Sigmoid colon (tissue), 7 donors: Measurements from ENCODE around the gene FSTL3. TPM values are rescaled to one million over a fixed set of nuclear protein-coding genes. Genes with fewer than 3 reads are reported as not detected.

Experiments used
- DNase-seq: peaks from one replicate; pipeline ENCODE4 v3.0.0-alpha.2; 2019
- H3K27ac ChIP-seq, 4 donors: fragments of 200-600 bp; sonication (generic); one replicate each; pipeline ENCODE4 v1.5.1; 2016 to 2019; ENCODE audit warnings: mild to moderate bottlenecking in 1 of 4
- H3K27me3 ChIP-seq, 3 donors: fragments of 200-600 bp; sonication (generic); one replicate each; pipeline ENCODE4 v1.5.1; 2019; ENCODE audit warnings: mild to moderate bottlenecking in 1 of 3
- H3K36me3 ChIP-seq, 4 donors: fragments of 200-600 bp; sonication (generic); one replicate each; pipeline ENCODE4 v1.5.1; 2016 to 2019
- H3K4me1 ChIP-seq, 4 donors: fragments of 200-600 bp; sonication (generic); one replicate each; pipeline ENCODE4 v1.5.1; 2017 to 2019
- H3K4me3 ChIP-seq, 4 donors: fragments of 200-600 bp; sonication (generic); one replicate each; pipeline ENCODE4 v1.5.1; 2017 to 2019; ENCODE audit warnings: mild to moderate bottlenecking in 2 of 4, moderate library complexity in 1 of 4
- H3K9me3 ChIP-seq, 4 donors: fragments of 200-600 bp in 3 of 4; sonication (generic) in 3 of 4; one replicate each; pipeline versions ENCODE4 v1.5.1 to v1.6.1; 2013 to 2019
- EP300 ChIP-seq, 4 donors: sonication (generic); formaldehyde crosslinking; IDR thresholded peaks; one replicate each; pipeline ENCODE4 v1.6.1; 2017; ENCODE audit warnings: antibody characterized with exemption in 4 of 4
- POLR2A ChIP-seq, 2 donors: fragments of 450-650 bp; IDR thresholded peaks; one replicate each; pipeline ENCODE4 v1.6.1; 2016; ENCODE audit warnings: antibody characterized with exemption in 2 of 2, mild to moderate bottlenecking in 2 of 2, moderate library complexity in 2 of 2
- POLR2AphosphoS5 ChIP-seq, 4 donors: sonication (generic); formaldehyde crosslinking; IDR thresholded peaks; one replicate each; pipeline ENCODE4 v1.6.1; 2017; ENCODE audit warnings: antibody characterized with exemption in 4 of 4
- WGBS, 2 donors: extraction: QIAGEN DNeasy Blood & Tissue Kit; methylation state at CpG; one replicate each; pipeline ENCODE4 v1.1.7; 2013; 5-methylcytosine and 5-hydroxymethylcytosine counted together
- intact Hi-C: fragments of 100-400 bp; cut with DNase I; formaldehyde crosslinking; loops from one replicate; pipeline ENCODE4 v1.15.1; 2023
- polyA plus RNA-seq, 3 donors: library from polyadenylated mRNA; stranded (reverse); fragments of 200-250 nt; gene quantifications; one replicate each; pipeline ENCODE4 v1.2.3, GENCODE V29; 2013
- total RNA-seq, 4 donors: library from RNA; depleted of rRNA; stranded (reverse); fragments of >200 nt; gene quantifications; one replicate each; pipeline ENCODE4 v1.1.0, GENCODE V29; 2016
- TF ChIP-seq, protein P1 (sequence below), 4 experiments: fragments of 450-650 bp in 3 of 4; fragments of 200-600 bp in 1 of 4; IDR thresholded peaks; one replicate each; pipeline ENCODE4 v1.5.1; 2016 to 2019; ENCODE audit warnings: antibody characterized with exemption in 4 of 4, mild to moderate bottlenecking in 3 of 4, moderate library complexity in 2 of 4
- donor health status: healthy with polysubstance abuse.
- donor health status: Bipolar disorder and iron deficiency.
- donor health status: healthy.

Gene FSTL3
- total and polyA plus RNA-seq, 7 donors: 1.6 to 118 (median 35.7) TPM

GRCh38 chr19:648305-648704, 27.9 kb upstream of the FSTL3 start:
- WGBS, 2 donors: 87 to 92% methylated on average over 29 of the region's 29 CpGs
- no peaks in the 10 kb centered on the region for H3K4me1 ChIP-seq
- intact Hi-C loops: no loop called here
- DNase-seq: no peak
- TF ChIP-seq, protein P1, sequence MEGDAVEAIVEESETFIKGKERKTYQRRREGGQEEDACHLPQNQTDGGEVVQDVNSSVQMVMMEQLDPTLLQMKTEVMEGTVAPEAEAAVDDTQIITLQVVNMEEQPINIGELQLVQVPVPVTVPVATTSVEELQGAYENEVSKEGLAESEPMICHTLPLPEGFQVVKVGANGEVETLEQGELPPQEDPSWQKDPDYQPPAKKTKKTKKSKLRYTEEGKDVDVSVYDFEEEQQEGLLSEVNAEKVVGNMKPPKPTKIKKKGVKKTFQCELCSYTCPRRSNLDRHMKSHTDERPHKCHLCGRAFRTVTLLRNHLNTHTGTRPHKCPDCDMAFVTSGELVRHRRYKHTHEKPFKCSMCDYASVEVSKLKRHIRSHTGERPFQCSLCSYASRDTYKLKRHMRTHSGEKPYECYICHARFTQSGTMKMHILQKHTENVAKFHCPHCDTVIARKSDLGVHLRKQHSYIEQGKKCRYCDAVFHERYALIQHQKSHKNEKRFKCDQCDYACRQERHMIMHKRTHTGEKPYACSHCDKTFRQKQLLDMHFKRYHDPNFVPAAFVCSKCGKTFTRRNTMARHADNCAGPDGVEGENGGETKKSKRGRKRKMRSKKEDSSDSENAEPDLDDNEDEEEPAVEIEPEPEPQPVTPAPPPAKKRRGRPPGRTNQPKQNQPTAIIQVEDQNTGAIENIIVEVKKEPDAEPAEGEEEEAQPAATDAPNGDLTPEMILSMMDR (IDR thresholded peaks at IDR 0.05): no peak
- TF ChIP-seq POLR2A (IDR thresholded peaks at IDR 0.05): no peak
- TF ChIP-seq EP300 (IDR thresholded peaks at IDR 0.05): no peak
- no peak for TF ChIP-seq POLR2AphosphoS5 (IDR thresholded peaks at IDR 0.05)
- H3K36me3 ChIP-seq: peaks cover 18 to 75% (median 45%) of the 10 kb centered on the region in 4 donors
- no peak overlapping the region for H3K4me3 ChIP-seq
- no peak overlapping the region for H3K27ac ChIP-seq
- H3K9me3 ChIP-seq: no peaks in the 10 kb centered on the region
- no peaks in the 10 kb centered on the region for H3K27me3 ChIP-seq

GRCh38 chr19:648904-649801, 27.0 kb upstream of the FSTL3 start:
- 92 to 94% methylated on average over 53 of the region's 53 CpGs for WGBS, 2 donors
- TF ChIP-seq EP300 (IDR thresholded peaks at IDR 0.05) (no peak), POLR2A (IDR thresholded peaks at IDR 0.05) (no peak), POLR2AphosphoS5 (IDR thresholded peaks at IDR 0.05) (no peak)
- TF ChIP-seq, protein P1 (IDR thresholded peaks at IDR 0.05): no peak
- no peak for DNase-seq
- intact Hi-C loops: no loop called here
- peaks cover 18 to 81% (median 48%) of the 10 kb centered on the region in 4 donors for H3K36me3 ChIP-seq
- no peaks in the 10 kb centered on the region for H3K27me3 ChIP-seq
- no peak overlapping the region for H3K4me3 ChIP-seq
- no peaks in the 10 kb centered on the region for H3K4me1 ChIP-seq
- H3K27ac ChIP-seq: no peak overlapping the region
- H3K9me3 ChIP-seq: no peaks in the 10 kb centered on the region

DNA sequence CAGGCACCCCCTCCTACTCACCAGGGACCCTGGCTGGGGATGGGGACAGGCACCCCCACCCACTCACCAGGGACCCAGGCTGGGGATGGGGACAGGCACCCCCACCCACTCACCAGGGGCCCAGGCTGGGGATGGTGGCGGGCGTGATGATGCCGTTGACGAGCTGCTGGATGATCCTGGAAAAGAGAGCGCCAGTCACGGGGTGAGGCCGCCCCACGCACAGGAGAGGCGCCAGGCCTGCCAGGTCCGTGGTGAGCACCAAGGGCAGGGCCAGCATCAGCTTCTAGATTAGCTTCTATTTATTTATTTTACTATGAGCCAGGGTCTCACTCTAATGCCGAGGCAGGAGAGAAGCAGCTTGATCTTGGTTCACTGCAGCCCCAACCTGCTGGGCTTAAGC, 26.1 kb upstream of the FSTL3 start:
- 90 to 94% methylated on average over 11 of the region's 11 CpGs for WGBS, 2 donors
- peaks cover 18 to 84% (median 48%) of the 10 kb centered on the region in 4 donors for H3K36me3 ChIP-seq

DNA sequence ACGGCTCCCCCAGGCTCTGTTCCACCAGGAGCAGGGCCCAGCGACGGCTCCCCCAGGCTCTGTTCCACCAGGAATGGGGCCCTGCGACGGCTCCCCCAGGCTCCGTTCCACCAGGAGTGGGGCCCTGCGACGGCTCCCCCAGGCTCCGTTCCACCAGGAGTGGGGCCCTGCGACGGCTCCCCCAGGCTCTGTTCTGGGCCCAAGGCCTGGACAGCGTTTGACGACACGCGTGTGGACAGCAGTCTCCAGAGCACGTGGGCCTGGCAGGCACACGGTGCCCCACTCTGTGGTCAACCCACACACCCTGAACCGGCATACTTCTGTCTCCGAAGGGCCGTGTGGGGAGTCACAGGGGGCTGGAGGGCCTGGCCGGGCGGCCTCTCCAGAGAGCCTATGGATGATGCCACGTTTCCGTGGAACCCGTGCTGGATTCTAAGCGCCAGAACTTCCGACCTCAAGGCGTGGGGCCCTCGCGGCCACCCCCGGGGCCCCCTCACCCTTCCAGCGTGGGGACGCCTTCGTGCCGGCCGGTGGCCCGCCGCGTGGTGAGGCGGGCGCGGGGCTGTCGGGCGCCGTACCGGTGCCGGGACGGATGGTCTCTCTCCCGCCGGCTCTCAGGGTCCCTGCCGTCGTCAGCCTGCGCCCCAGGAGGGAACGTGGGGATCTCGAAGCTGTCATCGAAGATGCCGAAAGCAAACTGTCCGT, 24.9 kb upstream of the FSTL3 start:
- no peak for TF ChIP-seq POLR2AphosphoS5 (IDR thresholded peaks at IDR 0.05)
- TF ChIP-seq POLR2A (IDR thresholded peaks at IDR 0.05): no peak
- TF ChIP-seq, protein P1 (IDR thresholded peaks at IDR 0.05): no peak
- TF ChIP-seq EP300 (IDR thresholded peaks at IDR 0.05): no peak
- peaks cover 18 to 76% (median 46%) of the 10 kb centered on the region in 4 donors for H3K36me3 ChIP-seq

More for the DNA sequence above, 26.1 kb upstream of the FSTL3 start:
- H3K27ac ChIP-seq: no peak overlapping the region
- no peaks in the 10 kb centered on the region for H3K4me1 ChIP-seq
- no peak for TF ChIP-seq EP300 (IDR thresholded peaks at IDR 0.05)
- TF ChIP-seq, protein P1 (IDR thresholded peaks at IDR 0.05): no peak
- H3K4me3 ChIP-seq: no peak overlapping the region
- H3K9me3 ChIP-seq: no peaks in the 10 kb centered on the region
- DNase-seq: no peak
- intact Hi-C loops: no loop called here
- H3K27me3 ChIP-seq: no peaks in the 10 kb centered on the region

More for the DNA sequence above, 24.9 kb upstream of the FSTL3 start:
- DNase-seq: no peak
- intact Hi-C loops: no loop called here
- H3K4me1 ChIP-seq: peaks cover 0 to 3% (median 0%) of the 10 kb centered on the region in 4 donors
- no peak overlapping the region for H3K27ac ChIP-seq
- H3K4me3 ChIP-seq: no peak overlapping the region
- no peaks in the 10 kb centered on the region for H3K9me3 ChIP-seq
- no peaks in the 10 kb centered on the region for H3K27me3 ChIP-seq
- WGBS, 2 donors: 95 to 96% methylated on average over 58 of the region's 58 CpGs
